ENCODE results near the gene GNB1.

The GNB1 gene

DNA sequence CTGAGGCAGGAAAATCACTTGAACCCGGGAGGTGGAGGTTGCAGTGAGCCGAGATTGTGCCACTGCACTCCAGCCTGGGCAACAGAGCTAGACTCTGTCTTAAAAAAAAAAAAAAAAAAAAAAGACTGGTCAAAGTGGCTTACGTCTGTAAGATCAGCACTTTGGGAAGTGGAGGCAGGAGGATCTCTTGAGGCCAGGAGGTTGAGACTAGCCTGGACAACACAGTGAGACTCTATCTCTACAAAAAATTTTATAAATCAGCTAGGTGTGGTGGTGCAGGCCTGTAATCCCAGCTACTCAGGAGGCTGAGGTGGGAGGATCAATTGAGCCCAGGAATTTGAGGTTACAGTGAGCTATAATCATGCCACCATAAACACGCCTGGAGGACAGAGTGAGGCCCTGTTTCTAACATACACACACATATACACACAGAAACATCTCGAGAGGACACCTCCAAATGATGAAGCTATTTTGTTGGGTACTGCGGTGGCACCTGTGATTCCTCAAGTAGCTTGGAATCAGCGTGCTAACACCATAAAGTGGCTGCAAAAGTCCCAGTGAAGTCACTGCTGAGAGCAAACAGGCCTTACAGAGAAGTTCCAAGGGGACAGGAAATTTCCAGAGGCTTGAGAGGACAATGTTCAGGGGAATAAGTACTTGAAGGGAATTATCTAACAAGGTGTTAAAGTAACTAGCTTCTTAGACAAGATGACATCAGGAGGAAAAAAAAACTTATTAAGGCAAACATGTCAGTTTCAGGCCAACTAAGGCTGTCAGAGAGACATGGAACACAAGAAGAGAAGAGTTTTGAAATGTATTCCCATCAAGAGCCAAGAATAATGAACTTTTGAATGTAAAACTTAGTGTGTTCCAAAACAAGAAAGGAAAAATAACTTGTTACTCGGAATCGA lies 114.0 kb downstream of the GNB1 start:
- no peak for DNase-seq (ENCODE audit: extremely low read depth, low read depth)

DNA sequence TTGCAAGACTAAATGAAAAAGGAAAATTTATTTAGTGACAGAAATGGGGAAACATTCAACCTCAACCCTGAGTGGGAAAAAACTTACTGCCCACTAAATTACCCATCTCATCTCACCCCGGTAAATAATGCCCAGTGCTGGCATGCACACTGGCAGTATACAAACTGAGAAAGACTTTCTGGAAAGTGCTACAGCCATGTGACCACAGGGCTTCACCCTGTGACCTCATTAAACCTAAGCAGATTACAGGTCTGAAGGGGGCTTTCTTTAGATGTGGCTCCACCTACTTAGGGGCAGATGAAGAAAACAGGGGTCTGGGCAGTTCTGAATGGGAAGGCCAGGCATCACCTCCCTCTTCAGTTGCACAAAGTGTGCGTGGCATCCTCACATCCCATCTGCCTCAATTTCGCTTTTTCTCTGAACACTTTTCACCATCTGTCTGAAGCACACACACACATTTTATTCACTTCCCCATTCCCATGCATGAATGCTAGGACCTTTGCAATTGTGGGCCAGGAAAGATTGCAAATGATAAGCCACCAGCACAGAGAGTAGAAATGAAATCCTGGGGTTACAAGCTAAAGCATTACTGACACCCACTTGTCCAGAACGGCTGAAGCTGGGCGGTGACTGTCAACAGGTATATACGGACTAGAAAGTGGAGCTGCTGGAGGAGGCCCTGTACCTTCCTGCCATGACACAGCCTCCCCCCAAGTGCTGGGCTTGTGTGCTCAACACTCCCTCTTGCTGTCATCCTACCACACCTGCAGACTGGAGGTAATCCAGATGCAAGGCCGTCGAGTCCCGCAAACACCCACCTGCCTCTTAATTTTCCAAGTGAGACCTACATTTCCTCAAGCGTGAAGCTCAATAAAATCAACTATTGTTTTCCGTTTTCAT lies 115.3 kb downstream of the GNB1 start:
- no peak for DNase-seq (ENCODE audit: extremely low read depth, low read depth)
- TF ChIP-seq, protein P1, sequence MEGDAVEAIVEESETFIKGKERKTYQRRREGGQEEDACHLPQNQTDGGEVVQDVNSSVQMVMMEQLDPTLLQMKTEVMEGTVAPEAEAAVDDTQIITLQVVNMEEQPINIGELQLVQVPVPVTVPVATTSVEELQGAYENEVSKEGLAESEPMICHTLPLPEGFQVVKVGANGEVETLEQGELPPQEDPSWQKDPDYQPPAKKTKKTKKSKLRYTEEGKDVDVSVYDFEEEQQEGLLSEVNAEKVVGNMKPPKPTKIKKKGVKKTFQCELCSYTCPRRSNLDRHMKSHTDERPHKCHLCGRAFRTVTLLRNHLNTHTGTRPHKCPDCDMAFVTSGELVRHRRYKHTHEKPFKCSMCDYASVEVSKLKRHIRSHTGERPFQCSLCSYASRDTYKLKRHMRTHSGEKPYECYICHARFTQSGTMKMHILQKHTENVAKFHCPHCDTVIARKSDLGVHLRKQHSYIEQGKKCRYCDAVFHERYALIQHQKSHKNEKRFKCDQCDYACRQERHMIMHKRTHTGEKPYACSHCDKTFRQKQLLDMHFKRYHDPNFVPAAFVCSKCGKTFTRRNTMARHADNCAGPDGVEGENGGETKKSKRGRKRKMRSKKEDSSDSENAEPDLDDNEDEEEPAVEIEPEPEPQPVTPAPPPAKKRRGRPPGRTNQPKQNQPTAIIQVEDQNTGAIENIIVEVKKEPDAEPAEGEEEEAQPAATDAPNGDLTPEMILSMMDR (IDR thresholded peaks at IDR 0.05; ENCODE audit: low read depth, low read length), result no peak

More for the DNA sequence above, 114.0 kb downstream of the GNB1 start:
- TF ChIP-seq, protein P1 (IDR thresholded peaks at IDR 0.05; ENCODE audit: low read depth, low read length), result no peak

- DNase-seq (ENCODE audit: extremely low read depth, low read depth), result no peak
- TF ChIP-seq, protein P1 (IDR thresholded peaks at IDR 0.05; ENCODE audit: low read depth, low read length), result no peak
Measured at GRCh38 chr1:1773874-1774273, 117.0 kb downstream of the GNB1 start.

DNA sequence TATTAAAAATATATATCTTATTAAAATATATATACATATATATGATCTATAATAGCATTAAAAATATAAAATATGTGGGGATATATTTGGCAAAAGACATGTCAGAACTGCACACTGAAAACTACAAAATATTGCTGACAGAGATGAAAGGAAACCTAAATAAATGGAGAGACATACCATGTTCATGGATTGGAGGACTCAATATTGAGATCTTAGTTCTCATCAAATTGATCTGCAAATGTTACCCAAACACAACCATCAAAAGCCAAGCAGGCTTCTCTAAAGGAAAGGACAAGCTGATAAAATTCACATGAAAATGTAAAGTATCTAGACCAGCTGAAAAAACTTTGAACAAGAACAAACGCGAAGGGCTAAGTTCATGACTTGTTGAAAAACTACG lies 119.8 kb downstream of the GNB1 start:
- DNase-seq (ENCODE audit: extremely low read depth, low read depth), result no peak
- TF ChIP-seq, protein P1 (IDR thresholded peaks at IDR 0.05; ENCODE audit: low read depth, low read length), result no peak

GRCh38 chr1:1770102-1770501 lies 120.8 kb downstream of the GNB1 start:
- TF ChIP-seq, protein P1 (IDR thresholded peaks at IDR 0.05; ENCODE audit: low read depth, low read length), result no peak
- DNase-seq (ENCODE audit: extremely low read depth, low read depth), result no peak

DNA sequence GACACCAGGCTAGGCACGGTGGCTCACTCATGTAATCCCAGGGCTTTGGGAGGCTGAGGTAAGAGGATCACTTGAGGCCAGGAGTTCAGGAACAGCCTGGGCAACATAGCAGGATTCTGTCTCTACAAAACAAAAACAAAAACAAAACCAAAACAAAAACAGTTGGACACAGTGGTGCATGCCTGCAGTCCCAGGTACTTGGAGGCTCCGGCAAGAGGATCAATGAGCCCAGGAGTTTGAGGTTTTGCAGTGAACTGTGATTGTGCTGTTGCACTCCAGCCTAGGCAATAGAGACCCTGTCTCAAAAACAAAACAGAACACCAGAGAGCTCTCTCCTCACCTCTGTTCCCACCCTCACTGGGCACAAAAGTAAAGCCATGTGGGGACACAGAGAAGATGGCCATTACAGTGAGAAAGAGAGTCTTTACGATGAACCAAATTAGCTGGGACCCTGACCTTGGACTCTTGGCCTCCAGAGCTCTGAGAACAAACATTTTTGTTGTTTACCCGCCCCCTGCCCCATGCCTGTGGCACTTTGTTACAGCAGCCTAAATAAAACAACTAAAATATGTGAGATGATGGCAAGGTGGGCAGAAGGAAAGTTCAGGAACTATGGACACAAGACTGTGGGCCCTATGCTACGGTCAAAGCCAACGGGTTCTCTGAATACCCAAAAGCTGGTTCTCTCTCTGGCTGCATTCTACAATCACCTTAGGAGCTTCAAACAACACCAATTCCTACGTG lies 122.5 kb downstream of the GNB1 start:
- TF ChIP-seq, protein P1 (IDR thresholded peaks at IDR 0.05; ENCODE audit: low read depth, low read length), result no peak
- no peak for DNase-seq (ENCODE audit: extremely low read depth, low read depth)
